GM23338 (cell line): ENCODE results near the gene VPS36. TPM values are rescaled to one million over a fixed set of nuclear protein-coding genes. Genes with fewer than 3 reads are reported as not detected.
"Not testable (repeated sequence)": the region's sequence is repeated elsewhere in the genome, so short reads cannot be mapped to it uniquely, and the experiment has no call there.

Experiments
- ATAC-seq: fragments of 200-7000 bp; cut with Tn5 transposase; 3 replicates; pipeline ENCODE4 v1.9.1; 2020
- DNase-seq: peaks from one replicate; pipeline ENCODE4 v3.0.0-alpha.2; 2015; ENCODE audit warnings: low spot score
- H2AFZ ChIP-seq: fragments of 200-600 bp; sonication (generic); 2 replicates; pipeline ENCODE4 v1.8.0; 2016; ENCODE audit warnings: antibody characterized with exemption, mild to moderate bottlenecking, moderate library complexity
- H3F3A ChIP-seq: fragments of 200-600 bp; sonication (generic); replicated peaks from 2 replicates; pipeline ENCODE4 v1.8.0; 2017; ENCODE audit warnings: antibody characterized with exemption, mixed run types, low read depth
- H3K27ac ChIP-seq: fragments of 200-600 bp; sonication (generic); 2 replicates; pipeline ENCODE4 v1.6.1; 2016; ENCODE audit warnings: low read depth
- H3K27me3 ChIP-seq: fragments of 200-600 bp; sonication (generic); 2 replicates; pipeline ENCODE4 v1.8.0; 2016; ENCODE audit warnings: mild to moderate bottlenecking, mixed run types, moderate library complexity; ENCODE audit not compliant: insufficient read depth
- H3K36me3 ChIP-seq: fragments of 200-600 bp; sonication (generic); 2 replicates; pipeline ENCODE4 v1.8.0; 2016; ENCODE audit warnings: mild to moderate bottlenecking; ENCODE audit not compliant: insufficient read depth
- H3K4me1 ChIP-seq: fragments of 200-600 bp; sonication (generic); 2 replicates; pipeline ENCODE4 v1.8.0; 2016; ENCODE audit warnings: mild to moderate bottlenecking, moderate library complexity; ENCODE audit not compliant: insufficient read depth
- H3K4me2 ChIP-seq: fragments of 200-600 bp; sonication (generic); 2 replicates; pipeline ENCODE4 v1.7.1; 2017; ENCODE audit warnings: mixed run types
- H3K4me3 ChIP-seq: fragments of 200-600 bp; sonication (generic); 2 replicates; pipeline ENCODE4 v1.6.1; 2016; ENCODE audit warnings: mixed run types
- H3K79me2 ChIP-seq: fragments of 200-600 bp; sonication (generic); replicated peaks from 2 replicates; pipeline ENCODE4 v1.8.0; 2017; ENCODE audit warnings: mild to moderate bottlenecking; ENCODE audit not compliant: insufficient read depth
- H3K9me2 ChIP-seq: fragments of 200-600 bp; sonication (generic); 2 replicates; pipeline ENCODE4 v1.8.0; 2017; ENCODE audit not compliant: insufficient read depth
- H4K20me1 ChIP-seq: fragments of 200-600 bp; sonication (generic); replicated peaks from 2 replicates; pipeline ENCODE4 v1.8.0; 2017; ENCODE audit warnings: mild to moderate bottlenecking; ENCODE audit not compliant: insufficient read depth
- H3K27ac Mint-ChIP-seq: 2 replicates; pipeline ENCODE4 v1.8.0; 2020; ENCODE audit warnings: inconsistent platforms, mild to moderate bottlenecking, moderate library complexity, mixed read lengths
- H3K27me3 Mint-ChIP-seq: 3 replicates; pipeline ENCODE4 v1.8.0; 2022; ENCODE audit warnings: low read depth, mild to moderate bottlenecking, moderate library complexity, mixed read lengths, inconsistent platforms; ENCODE audit not compliant: insufficient read depth, poor library complexity
- H3K36me3 Mint-ChIP-seq: 3 replicates; pipeline ENCODE4 v1.8.0; 2021; ENCODE audit warnings: low read depth, mild to moderate bottlenecking, inconsistent platforms, moderate library complexity, mixed read lengths
- H3K4me1 Mint-ChIP-seq: 3 replicates; pipeline ENCODE4 v1.8.0; 2020; ENCODE audit warnings: mild to moderate bottlenecking, inconsistent platforms, mixed read lengths
- H3K4me3 Mint-ChIP-seq: 3 replicates; pipeline ENCODE4 v1.8.0; 2021; ENCODE audit warnings: moderate library complexity, mild to moderate bottlenecking, inconsistent platforms, mixed read lengths
- H3K9me3 Mint-ChIP-seq: 3 replicates; pipeline ENCODE4 v1.8.0; 2020; ENCODE audit warnings: moderate library complexity, mild to moderate bottlenecking, inconsistent platforms, mixed read lengths
- CREB1 ChIP-seq: fragments of 250-450 bp; sonication (Bioruptor Pico); IDR thresholded peaks from 2 replicates; pipeline ENCODE4 v1.5.0; 2020; ENCODE audit warnings: low read depth, mild to moderate bottlenecking, moderate library complexity
- ETS1 ChIP-seq: IDR thresholded peaks from 2 replicates; pipeline ENCODE4 v1.6.1; 2016; ENCODE audit warnings: antibody characterized with exemption
- EZH2 ChIP-seq: fragments of 200-600 bp; sonication (generic); IDR thresholded peaks from one replicate; pipeline ENCODE4 v1.8.0; 2017; ENCODE audit warnings: antibody characterized with exemption, mild to moderate bottlenecking, low read depth; ENCODE audit not compliant: unreplicated experiment
- EZH2phosphoT487 ChIP-seq: fragments of 200-600 bp; sonication (generic); IDR thresholded peaks from one replicate; pipeline ENCODE4 v1.8.1; 2018; ENCODE audit warnings: antibody characterized with exemption; ENCODE audit not compliant: unreplicated experiment
- POLR2AphosphoS5 ChIP-seq: IDR thresholded peaks from 2 replicates; pipeline ENCODE4 v1.6.1; 2016; ENCODE audit warnings: antibody characterized with exemption, low read depth
- STAT1 ChIP-seq: IDR thresholded peaks from one replicate; pipeline ENCODE4 v1.6.1; 2016; ENCODE audit warnings: antibody characterized with exemption; ENCODE audit not compliant: unreplicated experiment
- ZNF114 ChIP-seq: fragments of 250-450 bp; sonication (Bioruptor Pico); IDR thresholded peaks from 2 replicates; pipeline ENCODE4 v1.5.0; 2020; ENCODE audit warnings: mild to moderate bottlenecking, moderate library complexity
- ZNF331 ChIP-seq: fragments of 250-450 bp; sonication (Bioruptor Pico); IDR thresholded peaks from 2 replicates; pipeline ENCODE4 v1.5.0; 2020; ENCODE audit warnings: low read depth, mild to moderate bottlenecking, moderate library complexity
- ZNF462 ChIP-seq: fragments of 250-450 bp; sonication (Bioruptor Pico); IDR thresholded peaks from 2 replicates; pipeline ENCODE4 v1.5.0; 2020; ENCODE audit warnings: mild to moderate bottlenecking, moderate library complexity
- polyA plus RNA-seq: library from polyadenylated mRNA; unstranded; fragments of >200 nt; fragmentation: Nextera tagmentation; extraction: Ambion mirVana; gene quantifications from 2 replicates; pipeline ENCODE4 v1.2.1, GENCODE V29; 2016
- total RNA-seq: library from RNA; depleted of rRNA; stranded (reverse); fragments of >200 nt; shearing (Covaris generic); gene quantifications from 2 replicates; pipeline ENCODE4 v1.2.3, GENCODE V29; 2014

VPS36 gene
- total and polyA plus RNA-seq, 2 experiments from 2014 or later: 28.9 to 36.2 TPM

- not testable (repeated sequence) for H3K9me2 ChIP-seq
Observed at GRCh38 chr13:52408071-52408658, 42.3 kb downstream of the VPS36 start.

GRCh38 chr13:52407436-52407835, 43.0 kb downstream of the VPS36 start:
- ATAC-seq, H3F3A ChIP-seq, H3K79me2 ChIP-seq, H3K27ac ChIP-seq, H3K4me1 ChIP-seq, H3K36me3 ChIP-seq, H3K36me3 Mint-ChIP-seq, H3K4me3 ChIP-seq, H3K9me3 Mint-ChIP-seq, H3K27ac Mint-ChIP-seq, H3K4me1 Mint-ChIP-seq, H4K20me1 ChIP-seq, H3K4me2 ChIP-seq, H2AFZ ChIP-seq, DNase-seq, H3K9me2 ChIP-seq: not testable (repeated sequence)
- H3K4me3 Mint-ChIP-seq: peak overlapping the region; percentile 32; the same call in 1 of the 3 replicates
- peaks cover 33% of the 10 kb centered on the region for H3K27me3 Mint-ChIP-seq
- H3K27me3 ChIP-seq: peaks cover 35% of the 10 kb centered on the region

More at GRCh38 chr13:52408071-52408658, 42.3 kb downstream of the VPS36 start:
- H3K27me3 ChIP-seq: peaks cover 35% of the 10 kb centered on the region
- ATAC-seq, H3F3A ChIP-seq, H4K20me1 ChIP-seq, H3K4me3 ChIP-seq, H3K27ac ChIP-seq, H3K4me1 ChIP-seq, H3K4me2 ChIP-seq, H2AFZ ChIP-seq, H3K9me3 Mint-ChIP-seq, H3K4me3 Mint-ChIP-seq, H3K27ac Mint-ChIP-seq, H3K36me3 Mint-ChIP-seq, H3K36me3 ChIP-seq, H3K4me1 Mint-ChIP-seq, H3K79me2 ChIP-seq: not testable (repeated sequence)
- peaks cover 33% of the 10 kb centered on the region for H3K27me3 Mint-ChIP-seq
- DNase-seq: peak; percentile 32

GRCh38 chr13:52406629-52407028, 43.8 kb downstream of the VPS36 start:
- no peak overlapping the region for H2AFZ ChIP-seq
- no peaks in the 10 kb centered on the region for H3F3A ChIP-seq
- Mint-ChIP-seq H3K4me3 (peak overlapping the region; percentile 65), H3K36me3 (peaks cover 3% of the 10 kb centered on the region; the same call in 1 of the 3 replicates), H3K4me1 (no peaks in the 10 kb centered on the region; the same call in 1 of the 3 replicates), H3K27ac (no peak overlapping the region), H3K9me3 (peaks cover 6% of the 10 kb centered on the region; the same call in 2 of the 3 replicates), H3K27me3 (peaks cover 33% of the 10 kb centered on the region)
- ATAC-seq: no peak
- no peaks in the 10 kb centered on the region for H3K79me2 ChIP-seq
- no peak overlapping the region for H3K27ac ChIP-seq
- peaks cover 35% of the 10 kb centered on the region for H3K27me3 ChIP-seq
- H3K4me1 ChIP-seq: no peaks in the 10 kb centered on the region; the same call in 1 of the 2 replicates
- H3K36me3 ChIP-seq: no peaks in the 10 kb centered on the region
- H4K20me1 ChIP-seq: no peaks in the 10 kb centered on the region
- peak overlapping the region; percentile 61 for H3K4me3 ChIP-seq
- peak overlapping the region; percentile 81 for H3K4me2 ChIP-seq
- no peaks in the 10 kb centered on the region for H3K9me2 ChIP-seq
- no peak for DNase-seq
- no peak for TF ChIP-seq ZNF331 (CRISPR knock-in tag)
- no peak for TF ChIP-seq EZH2
- no peak for TF ChIP-seq CREB1 (CRISPR knock-in tag)
- TF ChIP-seq ETS1: no peak
- no peak for TF ChIP-seq ZNF114 (CRISPR knock-in tag)
- TF ChIP-seq ZNF462 (CRISPR knock-in tag): no peak
- TF ChIP-seq POLR2AphosphoS5: no peak
- no peak for TF ChIP-seq EZH2phosphoT487
- TF ChIP-seq STAT1: no peak
